IgD-negative memory B cell (primary cell): Measurements from ENCODE around the gene ITGA11. TPM values are rescaled to one million over a fixed set of nuclear protein-coding genes. Genes with fewer than 3 reads are reported as not detected.

Experiments used
- H3K27ac Mint-ChIP-seq, 3 donors: one replicate each; pipeline ENCODE4 v1.8.0; 2020 to 2022; ENCODE audit warnings: mild to moderate bottlenecking in 3 of 3, mixed read lengths in 3 of 3, moderate library complexity in 1 of 3
- H3K27me3 Mint-ChIP-seq: one replicate; pipeline ENCODE4 v1.8.0; 2021; ENCODE audit warnings: mixed read lengths
- H3K36me3 Mint-ChIP-seq: one replicate; pipeline ENCODE4 v1.8.0; 2020; ENCODE audit warnings: mild to moderate bottlenecking, mixed read lengths
- H3K4me1 Mint-ChIP-seq, 3 donors: one replicate each; pipeline ENCODE4 v1.8.0; 2020 to 2022; ENCODE audit warnings: mixed read lengths in 3 of 3, mild to moderate bottlenecking in 1 of 3
- H3K4me3 Mint-ChIP-seq, 4 donors: one replicate each; pipeline ENCODE4 v1.8.0; 2020 to 2022; ENCODE audit warnings: mild to moderate bottlenecking in 4 of 4, mixed read lengths in 4 of 4, moderate library complexity in 3 of 4
- H3K9me3 Mint-ChIP-seq, 3 donors: one replicate each; pipeline ENCODE4 v1.8.0; 2020 to 2021; ENCODE audit warnings: mixed read lengths in 3 of 3, mild to moderate bottlenecking in 1 of 3
- polyA plus RNA-seq: library from polyadenylated mRNA; unstranded; fragments of 300-500 nt; fragmentation: Illumina TruSeq; gene quantifications from one replicate; pipeline ENCODE4 v1.2.3, GENCODE V29; 2021

The ITGA11 gene
- polyA plus RNA-seq, 1 donor from 2014 or later: not detected

- H3K36me3 Mint-ChIP-seq: peaks cover 4% of the 10 kb centered on the region
These were observed 146.5 kb downstream of the ITGA11 start for GRCh38 chr15:68285259-68285980.

GRCh38 chr15:68284616-68285258, 147.2 kb downstream of the ITGA11 start:
- Mint-ChIP-seq H3K4me3 (peak overlapping the region in 1 of 4 donors; percentile 36), H3K4me1 (peaks cover 41 to 59% (median 51%) of the 10 kb centered on the region in 3 donors), H3K9me3 (peaks cover 0 to 1% (median 0%) of the 10 kb centered on the region in 3 donors), H3K36me3 (peaks cover 4% of the 10 kb centered on the region), H3K27me3 (peaks cover 2% of the 10 kb centered on the region), H3K27ac (no peak overlapping the region)

More at GRCh38 chr15:68285259-68285980, 146.5 kb downstream of the ITGA11 start:
- H3K27me3 Mint-ChIP-seq: no peaks in the 10 kb centered on the region
- peaks cover 0 to 1% (median 0%) of the 10 kb centered on the region in 3 donors for H3K9me3 Mint-ChIP-seq
- peaks cover 34 to 55% (median 48%) of the 10 kb centered on the region in 3 donors for H3K4me1 Mint-ChIP-seq
- H3K27ac Mint-ChIP-seq: no peak overlapping the region
- H3K4me3 Mint-ChIP-seq: peak overlapping the region in 2 of 4 donors; percentile 18 to 49

- Mint-ChIP-seq H3K4me1 (peaks cover 51 to 61% (median 59%) of the 10 kb centered on the region in 3 donors), H3K36me3 (peaks cover 4% of the 10 kb centered on the region), H3K27ac (no peak overlapping the region), H3K27me3 (peaks cover 2% of the 10 kb centered on the region), H3K9me3 (peaks cover 0 to 1% (median 0%) of the 10 kb centered on the region in 3 donors), H3K4me3 (peak overlapping the region in 1 of 4 donors; percentile 56)
These were observed 148.6 kb downstream of the ITGA11 start for GRCh38 chr15:68283401-68283800.

GRCh38 chr15:68281008-68281407, 151.0 kb downstream of the ITGA11 start:
- H3K27ac Mint-ChIP-seq: peak overlapping the region in 1 of 3 donors; percentile 46
- peaks cover 0 to 1% (median 0%) of the 10 kb centered on the region in 3 donors for H3K9me3 Mint-ChIP-seq
- peaks cover 4% of the 10 kb centered on the region for H3K36me3 Mint-ChIP-seq
- H3K27me3 Mint-ChIP-seq: peaks cover 2% of the 10 kb centered on the region
- H3K4me3 Mint-ChIP-seq: peak overlapping the region in 2 of 4 donors; percentile 31 to 99
- H3K4me1 Mint-ChIP-seq: peaks cover 47 to 60% (median 56%) of the 10 kb centered on the region in 3 donors

GRCh38 chr15:68279779-68280753, 151.9 kb downstream of the ITGA11 start:
- peak overlapping the region; percentile 15 to 92 (median 87) for H3K27ac Mint-ChIP-seq
- H3K9me3 Mint-ChIP-seq: no peaks in the 10 kb centered on the region
- H3K4me3 Mint-ChIP-seq: peak overlapping the region; percentile 91 to 99 (median 94)
- peaks cover 4% of the 10 kb centered on the region for H3K36me3 Mint-ChIP-seq
- peaks cover 2% of the 10 kb centered on the region for H3K27me3 Mint-ChIP-seq
- peaks cover 44 to 51% (median 49%) of the 10 kb centered on the region in 3 donors for H3K4me1 Mint-ChIP-seq

GRCh38 chr15:68278595-68279405, 153.2 kb downstream of the ITGA11 start:
- peak overlapping the region; percentile 87 to 94 (median 92) for H3K27ac Mint-ChIP-seq
- peaks cover 2% of the 10 kb centered on the region for H3K27me3 Mint-ChIP-seq
- no peaks in the 10 kb centered on the region for H3K36me3 Mint-ChIP-seq
- H3K9me3 Mint-ChIP-seq: no peaks in the 10 kb centered on the region
- H3K4me3 Mint-ChIP-seq: peak overlapping the region; percentile 91 to 99 (median 94)
- peaks cover 36 to 46% (median 44%) of the 10 kb centered on the region in 3 donors for H3K4me1 Mint-ChIP-seq

GRCh38 chr15:68278345-68278594, 153.7 kb downstream of the ITGA11 start:
- Mint-ChIP-seq H3K4me1 (peaks cover 36 to 45% (median 44%) of the 10 kb centered on the region in 3 donors), H3K36me3 (no peaks in the 10 kb centered on the region), H3K4me3 (peak overlapping the region; percentile 91 to 99 (median 94)), H3K27me3 (peaks cover 2% of the 10 kb centered on the region), H3K9me3 (no peaks in the 10 kb centered on the region), H3K27ac (peak overlapping the region; percentile 87 to 94 (median 92))

- Mint-ChIP-seq H3K27ac (peak within 1 kb of the TSS; percentile 87 to 99 (median 97)), H3K4me3 (peak within 1 kb of the TSS; percentile 91 to 99 (median 94)), H3K4me1 (peaks cover 36 to 45% (median 44%) of the 10 kb centered on the region in 3 donors), H3K27me3 (peaks cover 2% of the 10 kb centered on the region), H3K36me3 (no peaks in the 10 kb centered on the region), H3K9me3 (no peaks in the 10 kb centered on the region)
These were observed 154.2 kb downstream of the ITGA11 start, which contains the start of gene FEM1B for GRCh38 chr15:68277603-68278344. Gene FEM1B, plus strand, starts transcription at chr15:68277745. Its CDS starts 673 bp downstream, at chr15:68278418.

- Mint-ChIP-seq H3K36me3 (no peaks in the 10 kb centered on the region), H3K4me1 (peaks cover 36 to 42% (median 41%) of the 10 kb centered on the region in 3 donors), H3K9me3 (no peaks in the 10 kb centered on the region), H3K27ac (peak overlapping the region; percentile 87 to 99 (median 97)), H3K27me3 (peaks cover 2% of the 10 kb centered on the region), H3K4me3 (peak overlapping the region; percentile 91 to 99 (median 94))
These were observed 154.8 kb downstream of the ITGA11 start for GRCh38 chr15:68277131-68277602.

GRCh38 chr15:68276668-68277067, 155.3 kb downstream of the ITGA11 start:
- peaks cover 34 to 37% (median 36%) of the 10 kb centered on the region in 3 donors for H3K4me1 Mint-ChIP-seq
- H3K27ac Mint-ChIP-seq: peak overlapping the region; percentile 87 to 99 (median 97)
- H3K9me3 Mint-ChIP-seq: no peaks in the 10 kb centered on the region
- peaks cover 2% of the 10 kb centered on the region for H3K36me3 Mint-ChIP-seq
- H3K27me3 Mint-ChIP-seq: peaks cover 2% of the 10 kb centered on the region
- H3K4me3 Mint-ChIP-seq: peak overlapping the region; percentile 91 to 99 (median 94)

DNA sequence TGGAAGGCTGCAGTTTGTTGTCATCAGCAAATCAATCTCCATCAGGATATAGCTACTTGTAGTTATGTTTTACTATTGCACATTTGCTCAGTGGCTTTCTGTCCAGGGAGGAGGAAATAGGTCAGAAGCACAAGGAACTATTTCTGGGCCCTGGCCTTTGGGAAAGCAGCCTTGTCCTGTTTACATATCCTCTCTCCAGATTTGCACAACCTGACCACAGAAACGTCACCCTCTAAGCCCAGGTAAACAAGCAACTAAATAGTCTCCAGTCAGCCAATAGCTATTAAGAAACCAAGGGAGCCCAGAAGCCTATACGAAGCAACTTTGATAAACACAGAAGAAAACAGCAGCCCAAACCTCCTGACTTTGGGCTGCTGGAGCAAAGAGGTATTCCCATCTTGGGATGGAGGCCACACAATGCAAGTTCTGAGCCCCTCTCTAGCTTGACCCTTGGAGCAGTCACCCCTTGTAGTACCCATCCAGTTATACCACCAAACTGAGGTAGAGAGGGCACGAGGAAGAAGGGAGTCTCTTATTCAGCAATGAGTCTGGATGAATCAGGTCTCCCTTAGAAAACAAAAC, 156.7 kb downstream of the ITGA11 start:
- Mint-ChIP-seq H3K4me3 (peak overlapping the region in 1 of 4 donors; percentile 95), H3K9me3 (no peaks in the 10 kb centered on the region), H3K27ac (peak overlapping the region in 2 of 3 donors; percentile 82 to 87), H3K4me1 (peaks cover 23 to 25% (median 25%) of the 10 kb centered on the region in 3 donors), H3K36me3 (peaks cover 2% of the 10 kb centered on the region), H3K27me3 (peaks cover 2% of the 10 kb centered on the region)

GRCh38 chr15:68274201-68274848, 157.6 kb downstream of the ITGA11 start:
- peaks cover 13 to 15% (median 15%) of the 10 kb centered on the region in 3 donors for H3K4me1 Mint-ChIP-seq
- H3K9me3 Mint-ChIP-seq: no peaks in the 10 kb centered on the region

More at GRCh38 chr15:68274201-68274848, 157.6 kb downstream of the ITGA11 start:
- Mint-ChIP-seq H3K27me3 (no peaks in the 10 kb centered on the region), H3K4me3 (peak overlapping the region in 1 of 4 donors; percentile 95), H3K27ac (peak overlapping the region in 2 of 3 donors; percentile 68 to 87), H3K36me3 (peaks cover 2% of the 10 kb centered on the region)
